H9 (cell line): ENCODE results near the gene POP4. TPM values are rescaled to one million over a fixed set of nuclear protein-coding genes. Genes with fewer than 3 reads are reported as not detected.

ENCODE experiments used
- DNase-seq: peaks from one replicate; pipeline ENCODE4 v3.0.0-alpha.2; 2017
- H2AFZ ChIP-seq: one replicate; pipeline ENCODE4 v1.6.1; 2013; ENCODE audit warnings: mild to moderate bottlenecking, low read length, control low read depth, moderate library complexity
- H2AK5ac ChIP-seq: 2 replicates; pipeline ENCODE4 v1.6.1; 2013; ENCODE audit warnings: low read length, control low read depth, mixed read lengths; ENCODE audit not compliant: insufficient read length
- H2BK120ac ChIP-seq: one replicate; pipeline ENCODE4 v1.6.1; 2013; ENCODE audit warnings: low read depth, mild to moderate bottlenecking, low read length, control low read depth, inconsistent platforms; ENCODE audit not compliant: poor library complexity, severe bottlenecking
- H2BK12ac ChIP-seq: 2 replicates; pipeline ENCODE4 v1.6.1; 2013; ENCODE audit warnings: low read length, control low read depth, mixed read lengths, low read depth; ENCODE audit not compliant: insufficient read length
- H2BK15ac ChIP-seq: 2 replicates; pipeline ENCODE4 v1.6.1; 2013; ENCODE audit warnings: low read depth, low read length, control low read depth
- H2BK20ac ChIP-seq: one replicate; pipeline ENCODE4 v1.6.1; 2013; ENCODE audit warnings: low read depth, mild to moderate bottlenecking, low read length, control low read depth, inconsistent platforms; ENCODE audit not compliant: poor library complexity, severe bottlenecking
- H2BK5ac ChIP-seq: 2 replicates; pipeline ENCODE4 v1.6.1; 2013; ENCODE audit warnings: low read length, control low read depth, mixed read lengths; ENCODE audit not compliant: insufficient read length
- H3K14ac ChIP-seq: 2 replicates; pipeline ENCODE4 v1.6.1; 2013; ENCODE audit warnings: low read length, control low read depth; ENCODE audit not compliant: insufficient read depth
- H3K18ac ChIP-seq: 2 replicates; pipeline ENCODE4 v1.6.1; 2013; ENCODE audit warnings: low read depth, mild to moderate bottlenecking, mixed read lengths, low read length, control low read depth; ENCODE audit not compliant: insufficient read length
- H3K23ac ChIP-seq: 2 replicates; pipeline ENCODE4 v1.6.1; 2013; ENCODE audit warnings: low read length, control low read depth, mixed read lengths, low read depth; ENCODE audit not compliant: insufficient read length
- H3K23me2 ChIP-seq: 2 replicates; pipeline ENCODE4 v1.6.1; 2013; ENCODE audit warnings: low read depth, mild to moderate bottlenecking, mixed read lengths, low read length, control low read depth; ENCODE audit not compliant: insufficient read length, poor library complexity, severe bottlenecking
- H3K27ac ChIP-seq: 2 replicates; pipeline ENCODE4 v1.5.1; 2013; ENCODE audit warnings: low read length, control low read depth, mixed read lengths, low read depth; ENCODE audit not compliant: insufficient read length
- H3K27me3 ChIP-seq: 2 replicates; pipeline ENCODE4 v1.6.1; 2013; ENCODE audit warnings: low read length, control low read depth, inconsistent platforms; ENCODE audit not compliant: insufficient read depth
- H3K4ac ChIP-seq: 2 replicates; pipeline ENCODE4 v1.6.1; 2013; ENCODE audit warnings: low read depth, mild to moderate bottlenecking, control low read depth, inconsistent platforms, low read length, moderate library complexity
- H3K4me1 ChIP-seq: 2 replicates; pipeline ENCODE4 v1.6.1; 2013; ENCODE audit warnings: low read length, control low read depth, inconsistent platforms; ENCODE audit not compliant: insufficient read depth
- H3K4me2 ChIP-seq: 2 replicates; pipeline ENCODE4 v1.6.1; 2013; ENCODE audit warnings: low read length, control low read depth, mixed read lengths; ENCODE audit not compliant: insufficient read length, insufficient read depth
- H3K56ac ChIP-seq: 2 replicates; pipeline ENCODE4 v1.6.1; 2013; ENCODE audit warnings: low read depth, mild to moderate bottlenecking, mixed read lengths, low read length, control low read depth; ENCODE audit not compliant: insufficient read length
- H3K79me1 ChIP-seq: 2 replicates; pipeline ENCODE4 v1.6.1; 2013; ENCODE audit warnings: low read depth, mild to moderate bottlenecking, moderate library complexity, low read length, control low read depth, inconsistent platforms; ENCODE audit not compliant: insufficient read depth, poor library complexity, severe bottlenecking
- H3K79me2 ChIP-seq: 2 replicates; pipeline ENCODE4 v1.6.1; 2013; ENCODE audit warnings: low read length, control low read depth, inconsistent platforms; ENCODE audit not compliant: insufficient read depth
- H3K9ac ChIP-seq: 2 replicates; pipeline ENCODE4 v1.6.1; 2013; ENCODE audit warnings: low read length, control low read depth, mixed read lengths; ENCODE audit not compliant: insufficient read length; ENCODE audit errors: extremely low read depth
- H3K9me3 ChIP-seq: one replicate; pipeline ENCODE4 v1.6.1; 2013; ENCODE audit warnings: low read depth, low read length, inconsistent platforms; ENCODE audit not compliant: control insufficient read depth
- H3T11ph ChIP-seq: one replicate; pipeline ENCODE4 v1.6.1; 2013; ENCODE audit warnings: mild to moderate bottlenecking, low read length, control low read depth, inconsistent platforms
- H4K20me1 ChIP-seq: one replicate; pipeline ENCODE4 v1.6.1; 2013; ENCODE audit not compliant: control insufficient read depth, insufficient read length, insufficient read depth
- H4K5ac ChIP-seq: 2 replicates; pipeline ENCODE4 v1.6.1; 2013; ENCODE audit warnings: low read depth, mild to moderate bottlenecking, mixed read lengths, low read length, control low read depth; ENCODE audit not compliant: insufficient read length
- H4K8ac ChIP-seq: replicated peaks from 2 replicates; pipeline ENCODE4 v1.6.1; 2013; ENCODE audit warnings: low read length, control low read depth, mixed read lengths, low read depth; ENCODE audit not compliant: insufficient read length
- H4K91ac ChIP-seq: 2 replicates; pipeline ENCODE4 v1.6.1; 2013; ENCODE audit warnings: low read depth, mild to moderate bottlenecking, moderate library complexity, mixed read lengths, low read length, control low read depth; ENCODE audit not compliant: insufficient read length
- H3K27ac Mint-ChIP-seq, 3 experiments: 2 replicates in 2 of 3; 3 replicates in 1 of 3; pipeline ENCODE4 v1.8.0; 2020 to 2021; ENCODE audit warnings: mixed read lengths in 3 of 3, mild to moderate bottlenecking in 1 of 3, moderate library complexity in 1 of 3
- H3K27me3 Mint-ChIP-seq: 2 replicates; pipeline ENCODE4 v1.8.0; 2021; ENCODE audit warnings: low read depth, mild to moderate bottlenecking, moderate library complexity, mixed read lengths
- H3K36me3 Mint-ChIP-seq, 3 experiments: 2 replicates in 2 of 3; 3 replicates in 1 of 3; pipeline ENCODE4 v1.8.0; 2020 to 2021; ENCODE audit warnings: low read depth in 3 of 3, mixed read lengths in 3 of 3; ENCODE audit not compliant: insufficient read depth in 1 of 3
- H3K4me1 Mint-ChIP-seq, 2 experiments: 2 replicates each; pipeline ENCODE4 v1.8.0; 2020; ENCODE audit warnings: mixed read lengths in 2 of 2
- H3K4me3 Mint-ChIP-seq, 2 experiments: 2 replicates in 1 of 2; 3 replicates in 1 of 2; pipeline ENCODE4 v1.8.0; 2020 to 2021; ENCODE audit warnings: mild to moderate bottlenecking in 2 of 2, mixed read lengths in 2 of 2, moderate library complexity in 1 of 2
- H3K9me3 Mint-ChIP-seq, 2 experiments: 2 replicates in 1 of 2; 3 replicates in 1 of 2; pipeline ENCODE4 v1.8.0; 2020; ENCODE audit warnings: mild to moderate bottlenecking in 2 of 2, mixed read lengths in 2 of 2, moderate library complexity in 1 of 2
- WGBS: extraction: QIAGEN DNeasy Blood & Tissue Kit; methylation state at CpG from one replicate; pipeline ENCODE4 v1.1.7; 2013; ENCODE audit warnings: missing lambda C conversion rate, low lambda C conversion rate, mixed read lengths; ENCODE audit not compliant: insufficient read length; ENCODE audit errors: extremely low coverage; 5-methylcytosine and 5-hydroxymethylcytosine counted together
- total RNA-seq: library from RNA; stranded (reverse); gene quantifications from 2 replicates; pipeline ENCODE4 v1.2.1, GENCODE V29; 2021
- TF ChIP-seq, protein P1 (sequence below): fragments of 200-600 bp; sonication (generic); conservative IDR thresholded peaks from 3 replicates; pipeline ENCODE4 v1.8.0; 2021; ENCODE audit warnings: antibody characterized with exemption, mild to moderate bottlenecking

Gene POP4
- total RNA-seq, 1 experiment from 2014 or later: 51.4 TPM

DNA sequence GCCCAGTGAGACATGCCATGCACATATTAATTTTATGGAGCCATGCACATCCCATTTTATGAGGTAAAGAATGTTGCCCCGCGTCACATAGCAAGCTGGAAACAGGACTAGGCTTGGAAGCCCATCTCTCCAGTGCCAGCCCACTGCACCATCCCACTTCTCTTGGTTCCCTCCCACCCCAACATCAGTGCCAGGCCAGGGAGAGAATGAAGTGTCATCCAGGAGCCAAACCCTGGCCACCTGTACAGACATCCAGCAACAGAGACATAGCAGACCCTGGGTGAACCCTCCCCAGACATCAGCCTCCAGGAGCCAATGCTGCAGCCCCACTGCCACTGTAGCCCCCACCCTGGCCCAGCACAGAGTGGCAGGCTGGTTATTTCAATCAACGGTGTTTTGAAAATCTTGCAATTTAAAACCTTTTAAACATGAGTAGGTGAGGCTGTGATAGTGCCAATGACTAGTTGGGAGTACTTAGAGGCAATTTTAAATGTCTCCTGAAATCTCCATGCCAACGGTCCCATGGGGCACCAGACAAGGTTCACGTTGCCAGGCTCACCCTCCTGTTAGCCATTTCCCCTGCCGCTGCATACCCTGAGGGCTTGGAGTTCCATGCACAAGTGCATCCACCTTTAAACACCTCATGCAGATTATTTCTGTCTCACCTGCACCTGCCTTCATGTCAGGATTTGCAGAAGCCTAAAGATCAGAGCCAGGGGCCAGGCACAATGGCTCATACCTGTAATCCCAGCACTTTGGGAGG, 45.6 kb upstream of the POP4 start:
- Mint-ChIP-seq H3K27me3 (peaks cover 34% of the 10 kb centered on the region), H3K27ac (no peak overlapping the region), H3K4me1 (peaks cover 3 to 4% of the 10 kb centered on the region in 2 experiments; a peak in 3 of 4 replicates), H3K4me3 (no peak overlapping the region), H3K9me3 (peaks cover 29 to 32% of the 10 kb centered on the region in 2 experiments), H3K36me3 (peaks cover 2 to 4% (median 4%) of the 10 kb centered on the region in 3 experiments; a peak in 6 of 7 replicates)
- no peaks in the 10 kb centered on the region; the same call in 1 of the 2 replicates for H3K4me1 ChIP-seq
- no CpG with 5 or more reads among the region's 6 CpGs for WGBS
- no peak overlapping the region for H2BK120ac ChIP-seq
- no peak overlapping the region for H4K91ac ChIP-seq
- no peak overlapping the region for H2BK20ac ChIP-seq
- H2AK5ac ChIP-seq: no peak overlapping the region
- H4K20me1 ChIP-seq: no peaks in the 10 kb centered on the region
- H2BK15ac ChIP-seq: no peak overlapping the region
- H2BK12ac ChIP-seq: no peak overlapping the region
- H3K18ac ChIP-seq: no peak overlapping the region
- H3K79me1 ChIP-seq: no peaks in the 10 kb centered on the region
- H3K9me3 ChIP-seq: peaks cover 6% of the 10 kb centered on the region
- no peak overlapping the region for H3K27ac ChIP-seq
- H3T11ph ChIP-seq: no peak overlapping the region
- TF ChIP-seq, protein P1, sequence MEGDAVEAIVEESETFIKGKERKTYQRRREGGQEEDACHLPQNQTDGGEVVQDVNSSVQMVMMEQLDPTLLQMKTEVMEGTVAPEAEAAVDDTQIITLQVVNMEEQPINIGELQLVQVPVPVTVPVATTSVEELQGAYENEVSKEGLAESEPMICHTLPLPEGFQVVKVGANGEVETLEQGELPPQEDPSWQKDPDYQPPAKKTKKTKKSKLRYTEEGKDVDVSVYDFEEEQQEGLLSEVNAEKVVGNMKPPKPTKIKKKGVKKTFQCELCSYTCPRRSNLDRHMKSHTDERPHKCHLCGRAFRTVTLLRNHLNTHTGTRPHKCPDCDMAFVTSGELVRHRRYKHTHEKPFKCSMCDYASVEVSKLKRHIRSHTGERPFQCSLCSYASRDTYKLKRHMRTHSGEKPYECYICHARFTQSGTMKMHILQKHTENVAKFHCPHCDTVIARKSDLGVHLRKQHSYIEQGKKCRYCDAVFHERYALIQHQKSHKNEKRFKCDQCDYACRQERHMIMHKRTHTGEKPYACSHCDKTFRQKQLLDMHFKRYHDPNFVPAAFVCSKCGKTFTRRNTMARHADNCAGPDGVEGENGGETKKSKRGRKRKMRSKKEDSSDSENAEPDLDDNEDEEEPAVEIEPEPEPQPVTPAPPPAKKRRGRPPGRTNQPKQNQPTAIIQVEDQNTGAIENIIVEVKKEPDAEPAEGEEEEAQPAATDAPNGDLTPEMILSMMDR: no peak
- no peak overlapping the region for H3K9ac ChIP-seq
- no peaks in the 10 kb centered on the region for H3K23me2 ChIP-seq
- H3K79me2 ChIP-seq: no peaks in the 10 kb centered on the region
- no peaks in the 10 kb centered on the region for H3K27me3 ChIP-seq
- no peak for DNase-seq
- H2AFZ ChIP-seq: no peak overlapping the region
- no peak overlapping the region for H3K14ac ChIP-seq
- no peak overlapping the region for H3K23ac ChIP-seq
- no peak overlapping the region for H3K56ac ChIP-seq
- no peak overlapping the region for H4K5ac ChIP-seq
- H2BK5ac ChIP-seq: no peak overlapping the region
- H3K4ac ChIP-seq: no peak overlapping the region
- no peak overlapping the region for H4K8ac ChIP-seq
- H3K4me2 ChIP-seq: no peak overlapping the region
